Activated naive CD8-positive, alpha-beta T cell treated with anti-CD3 and anti-CD28 coated beads, Interleukin-2, amount 10 ng/mL, durations not matched to agents 7 days and 5 days (primary cell): ENCODE measurements around the gene IL1F10. TPM values are rescaled to one million over a fixed set of nuclear protein-coding genes. Genes with fewer than 3 reads are reported as not detected.
"Not testable (repeated sequence)": the region's sequence is repeated elsewhere in the genome, so short reads cannot be mapped to it uniquely, and the experiment has no call there.

Experiments used
- ATAC-seq: fragments of 150-1000 bp; cut with Tn5 transposase; one replicate; pipeline ENCODE4 v1.10.0; 2021; ENCODE audit warnings: low read depth, moderate library complexity
- POLR2A ChIA-PET: fragments of 350-600 bp; sonication (Branson Sonifier 250); formaldehyde crosslinking; loops from one replicate; lab custom pipeline; 2021; ENCODE audit warnings: antibody characterized with exemption; lab: Charles Lee
- DNase-seq: peaks from one replicate; pipeline ENCODE4 v3.0.0; 2021
- H3K27ac Mint-ChIP-seq: one replicate; pipeline ENCODE4 v1.8.0; 2022; ENCODE audit warnings: mild to moderate bottlenecking, mixed read lengths
- H3K27me3 Mint-ChIP-seq: one replicate; pipeline ENCODE4 v1.8.0; 2022; ENCODE audit warnings: mild to moderate bottlenecking, moderate library complexity, mixed read lengths
- H3K36me3 Mint-ChIP-seq: one replicate; pipeline ENCODE4 v1.8.0; 2021; ENCODE audit warnings: mild to moderate bottlenecking, mixed read lengths
- H3K4me1 Mint-ChIP-seq: one replicate; pipeline ENCODE4 v1.8.0; 2021; ENCODE audit warnings: mixed read lengths
- H3K4me3 Mint-ChIP-seq: one replicate; pipeline ENCODE4 v1.8.0; 2022; ENCODE audit warnings: mild to moderate bottlenecking, moderate library complexity, mixed read lengths
- H3K9me3 Mint-ChIP-seq: one replicate; pipeline ENCODE4 v1.8.0; 2021; ENCODE audit warnings: mixed read lengths
- total RNA-seq, 2 experiments: library from RNA; stranded (reverse); gene quantifications; one replicate each; pipeline ENCODE4 v1.2.3, GENCODE V29; 2021

IL1F10 gene
- total RNA-seq, 2 experiments from 2014 or later: not detected

DNA sequence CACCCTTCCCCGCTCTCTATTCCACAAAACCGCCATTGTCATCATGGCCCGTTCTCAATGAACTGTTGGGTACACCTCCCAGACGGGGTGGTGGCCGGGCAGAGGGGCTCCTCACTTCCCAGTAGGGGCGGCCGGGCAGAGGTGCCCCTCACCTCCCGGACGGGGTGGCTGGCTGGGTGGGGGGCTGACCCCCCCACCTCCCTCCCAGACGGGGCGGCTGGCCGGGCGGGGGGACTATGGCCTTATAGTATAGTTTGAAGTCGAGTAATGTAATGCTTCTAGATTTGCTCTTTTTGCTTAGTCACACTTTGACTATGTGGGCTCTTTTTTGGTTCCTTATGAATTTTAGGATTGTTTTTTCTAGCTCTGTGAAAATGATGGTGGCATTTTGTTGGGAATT is 28.5 kb downstream of the IL1F10 start:
- DNase-seq, H3K27me3 Mint-ChIP-seq, ATAC-seq, H3K4me3 Mint-ChIP-seq, H3K27ac Mint-ChIP-seq, POLR2A ChIA-PET: not testable (repeated sequence)
- H3K9me3 Mint-ChIP-seq: peaks cover 13% of the 10 kb centered on the region
- peaks cover 15% of the 10 kb centered on the region for H3K36me3 Mint-ChIP-seq
- peaks cover 15% of the 10 kb centered on the region for H3K4me1 Mint-ChIP-seq

DNA sequence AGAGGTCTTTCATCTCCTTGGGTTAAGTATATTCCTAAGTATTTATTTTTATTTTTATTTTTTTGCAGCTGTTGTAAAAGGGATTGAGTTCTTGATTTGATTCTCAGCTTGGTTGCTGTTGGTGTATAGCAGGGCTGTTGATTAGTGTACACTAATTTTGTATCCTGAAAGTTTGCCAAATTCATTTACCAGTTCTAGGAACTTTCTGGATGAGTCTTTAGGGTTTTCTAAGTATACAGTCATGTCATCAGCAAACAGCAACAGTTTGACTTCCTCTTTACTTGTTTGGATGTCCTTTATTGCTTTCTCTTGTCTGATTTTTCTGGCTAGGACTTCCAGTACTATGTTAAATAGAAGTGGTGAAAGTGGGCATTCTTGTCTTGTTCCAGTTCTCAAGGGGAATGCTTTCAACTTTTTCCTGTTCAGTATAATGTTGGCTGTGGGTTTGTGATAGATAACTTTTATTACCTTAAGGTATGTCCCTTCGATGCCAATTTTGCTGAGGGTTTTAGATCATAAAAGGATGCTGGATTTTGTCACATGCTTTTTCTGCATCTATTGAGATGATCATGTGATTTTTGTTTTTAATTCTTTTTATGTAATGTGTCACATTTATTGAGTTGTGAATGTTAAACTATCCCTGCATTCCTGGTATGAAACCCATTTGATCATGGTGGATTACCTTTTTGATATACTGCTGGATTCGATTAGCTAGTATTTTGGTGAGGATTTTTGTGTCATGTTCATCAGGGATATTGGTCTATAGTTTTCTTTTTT is 29.3 kb downstream of the IL1F10 start:
- ATAC-seq, DNase-seq, H3K27me3 Mint-ChIP-seq, H3K27ac Mint-ChIP-seq: not testable (repeated sequence)
- Mint-ChIP-seq H3K4me1 (peaks cover 15% of the 10 kb centered on the region), H3K36me3 (peaks cover 15% of the 10 kb centered on the region), H3K9me3 (peaks cover 13% of the 10 kb centered on the region), H3K4me3 (peak overlapping the region; percentile 68)
- POLR2A ChIA-PET: interaction anchor here (1.5 to 1.8 kb wide), 2 partner anchors 22 to 78 kb away, joined by 4 to 6 read pairs; no protein-coding TSS in a partner anchor

DNA sequence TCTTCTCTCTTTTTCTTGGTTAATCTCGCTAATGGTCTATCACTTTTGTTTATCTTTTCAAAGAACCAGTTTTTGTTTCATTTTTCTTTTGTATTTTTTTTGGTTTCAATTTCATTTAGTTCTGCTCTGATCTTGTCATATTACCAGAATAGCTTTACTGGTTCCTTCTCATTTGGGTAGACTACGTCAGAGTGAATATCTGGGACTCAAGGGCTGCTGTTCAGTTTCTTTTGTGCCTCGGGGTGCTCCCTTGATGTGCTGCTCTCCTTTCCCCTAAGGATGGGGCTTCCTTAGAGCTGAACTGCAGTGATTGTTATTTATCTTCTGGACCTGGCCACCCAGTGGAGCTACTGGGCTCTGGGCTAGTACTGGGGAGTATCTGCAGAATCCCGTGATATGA is 30.3 kb downstream of the IL1F10 start:
- Mint-ChIP-seq H3K36me3 (peaks cover 19% of the 10 kb centered on the region), H3K4me1 (peaks cover 17% of the 10 kb centered on the region), H3K4me3 (peak overlapping the region; percentile 68), H3K9me3 (peaks cover 17% of the 10 kb centered on the region), H3K27ac (peak overlapping the region; percentile 66), H3K27me3 (peaks cover 2% of the 10 kb centered on the region)
- POLR2A ChIA-PET: interaction anchor here (1.5 to 1.8 kb wide), 2 partner anchors 23 to 77 kb away, joined by 4 to 6 read pairs; no protein-coding TSS in a partner anchor
- ATAC-seq (peak; percentile 77), DNase-seq (no peak)

DNA sequence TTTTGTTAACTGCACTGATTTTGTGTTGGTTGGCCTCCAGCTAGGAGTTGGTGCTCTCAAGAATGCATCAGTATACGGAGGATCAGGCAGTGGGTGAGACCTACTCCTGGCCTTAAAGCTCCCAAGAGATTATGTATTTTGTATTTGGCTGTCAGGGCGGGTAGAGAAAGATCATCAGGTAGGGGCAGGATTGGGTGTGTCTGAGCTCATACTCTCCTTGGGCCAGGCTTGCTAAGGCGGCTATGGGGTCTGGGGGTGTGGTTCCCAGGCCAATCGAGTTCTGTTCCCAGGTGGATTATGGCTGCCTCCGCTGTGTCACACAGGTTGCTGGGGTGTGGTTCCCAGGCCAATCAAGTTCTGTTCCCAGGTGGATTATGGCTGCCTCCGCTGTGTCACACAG is 30.8 kb downstream of the IL1F10 start:
- Mint-ChIP-seq H3K4me3 (peak overlapping the region; percentile 68), H3K9me3 (peaks cover 17% of the 10 kb centered on the region), H3K36me3 (peaks cover 19% of the 10 kb centered on the region), H3K27me3 (peaks cover 2% of the 10 kb centered on the region), H3K27ac (peak overlapping the region; percentile 66), H3K4me1 (peaks cover 17% of the 10 kb centered on the region)
- DNase-seq (no peak), ATAC-seq (no peak)
- POLR2A ChIA-PET: interaction anchor here (1.5 to 1.8 kb wide), 2 partner anchors 24 to 77 kb away, joined by 4 to 6 read pairs; no protein-coding TSS in a partner anchor

DNA sequence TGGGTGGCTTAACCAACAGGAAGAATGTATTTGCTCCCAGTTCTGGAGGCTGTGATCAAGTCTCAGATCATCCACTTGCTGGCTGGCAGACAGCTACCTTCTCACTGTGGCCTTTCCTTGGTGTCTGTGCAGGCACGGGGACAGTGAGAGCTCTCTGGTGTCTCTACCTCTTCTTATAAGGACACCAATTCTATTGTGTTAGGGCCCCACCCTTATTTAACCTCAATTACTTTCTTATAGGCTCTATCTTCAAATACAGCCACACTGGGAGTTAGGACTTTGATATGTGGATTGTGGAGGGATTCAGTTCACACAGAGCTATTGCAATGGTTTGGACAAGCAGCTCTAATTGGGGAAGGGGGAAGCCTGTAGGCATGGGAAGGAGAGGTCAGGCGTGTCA is 34.4 kb downstream of the IL1F10 start:
- H3K27ac Mint-ChIP-seq: no peak overlapping the region
- POLR2A ChIA-PET: no interaction called here
- DNase-seq (no peak), ATAC-seq (no peak)
- peaks cover 20% of the 10 kb centered on the region for H3K4me1 Mint-ChIP-seq
- peaks cover 13% of the 10 kb centered on the region for H3K36me3 Mint-ChIP-seq
- H3K27me3 Mint-ChIP-seq: no peaks in the 10 kb centered on the region
- H3K4me3 Mint-ChIP-seq: no peak overlapping the region
- H3K9me3 Mint-ChIP-seq: peaks cover 11% of the 10 kb centered on the region

DNA sequence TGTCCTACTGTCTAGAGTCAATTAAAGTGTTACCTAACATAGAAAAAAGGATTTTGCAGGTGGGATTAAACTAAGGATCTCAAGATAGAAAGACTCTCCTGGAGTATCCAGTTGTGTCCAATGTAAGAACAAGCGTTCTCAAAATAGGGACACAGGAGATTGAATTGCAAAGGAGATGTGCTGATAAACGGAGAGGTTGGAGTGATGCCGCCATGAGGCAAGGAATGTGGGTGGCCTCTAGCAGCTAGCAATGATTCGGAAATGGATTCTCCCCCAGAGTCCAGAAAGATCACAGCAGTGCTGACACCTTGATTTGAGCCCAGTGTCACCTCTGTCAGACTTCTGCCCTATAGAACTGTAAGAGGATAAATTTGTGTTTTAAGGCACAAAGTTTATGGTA is 35.5 kb downstream of the IL1F10 start:
- Mint-ChIP-seq H3K27ac (no peak overlapping the region), H3K36me3 (peaks cover 7% of the 10 kb centered on the region)
- POLR2A ChIA-PET: no interaction called here

DNA sequence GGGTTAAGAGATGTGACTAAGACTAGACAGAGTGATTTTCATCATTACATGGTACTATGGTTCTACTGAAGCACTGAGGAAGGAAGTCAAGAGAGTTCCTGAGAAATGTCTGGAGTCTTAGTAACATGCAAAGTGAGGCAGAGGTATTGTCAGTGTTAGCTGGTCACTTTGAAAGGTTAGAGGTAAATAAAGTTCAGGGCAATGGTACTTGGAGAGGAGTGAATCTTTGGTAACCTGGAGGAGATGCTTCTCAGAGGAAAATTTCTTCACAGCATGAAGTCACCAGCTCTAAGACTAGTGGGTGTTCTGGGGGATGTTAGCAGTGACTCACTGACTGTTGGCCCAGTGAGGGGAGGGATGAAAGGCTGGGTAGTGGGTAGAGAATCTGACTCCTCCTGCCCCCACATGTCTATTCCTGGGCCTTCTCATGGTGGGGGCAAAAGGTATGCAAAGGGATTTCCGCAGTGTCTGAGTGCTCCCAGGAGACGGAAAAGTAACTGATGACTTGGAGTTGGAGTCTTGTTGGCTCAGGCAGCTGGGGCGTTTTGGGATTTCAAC is 36.4 kb downstream of the IL1F10 start:
- POLR2A ChIA-PET: no interaction called here

More for the DNA sequence above, 35.5 kb downstream of the IL1F10 start:
- Mint-ChIP-seq H3K9me3 (peaks cover 7% of the 10 kb centered on the region), H3K4me3 (no peak overlapping the region), H3K27me3 (no peaks in the 10 kb centered on the region), H3K4me1 (peaks cover 9% of the 10 kb centered on the region)
- no peak for ATAC-seq
- no peak for DNase-seq

DNA sequence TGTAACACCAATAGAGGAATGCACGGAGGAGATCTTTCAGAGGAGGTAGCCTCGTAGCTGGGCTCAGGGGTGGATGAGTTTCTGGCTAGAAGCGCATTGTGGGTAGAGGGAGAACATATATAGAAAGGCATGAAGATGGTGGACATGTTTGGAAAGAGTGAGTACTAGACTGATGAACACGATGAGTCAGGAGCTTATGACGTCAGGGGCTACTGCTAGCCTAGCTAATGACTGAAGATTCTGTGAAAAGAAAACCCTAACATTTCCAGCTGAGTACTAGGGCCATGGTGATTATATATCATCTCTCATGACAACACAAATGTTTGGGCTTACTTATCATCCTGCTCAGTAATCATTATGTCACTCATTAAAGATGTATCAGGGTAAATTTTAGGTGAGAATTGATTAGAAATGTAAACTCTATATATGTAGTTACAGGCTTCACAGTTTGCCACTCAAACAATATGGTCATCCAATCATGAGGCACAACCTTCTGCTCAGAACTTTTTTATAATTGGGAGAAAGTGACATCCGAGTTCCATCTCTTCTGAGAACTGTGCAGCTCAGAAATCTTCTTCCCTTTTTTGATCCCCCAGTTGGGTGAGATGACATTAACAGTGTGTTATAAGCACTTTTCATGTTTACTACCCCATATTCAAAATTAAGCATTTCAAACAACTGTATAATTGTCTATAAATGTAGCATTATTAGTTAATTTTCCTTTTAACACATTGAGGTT is 37.4 kb downstream of the IL1F10 start:
- POLR2A ChIA-PET: no interaction called here
- Mint-ChIP-seq H3K4me1 (peaks cover 7% of the 10 kb centered on the region), H3K9me3 (peaks cover 7% of the 10 kb centered on the region), H3K27me3 (no peaks in the 10 kb centered on the region), H3K4me3 (no peak overlapping the region), H3K27ac (no peak overlapping the region), H3K36me3 (peaks cover 7% of the 10 kb centered on the region)
- no peak for DNase-seq
- no peak for ATAC-seq

More for the DNA sequence above, 36.4 kb downstream of the IL1F10 start:
- Mint-ChIP-seq H3K36me3 (peaks cover 7% of the 10 kb centered on the region), H3K27ac (no peak overlapping the region), H3K4me3 (no peak overlapping the region), H3K9me3 (peaks cover 7% of the 10 kb centered on the region), H3K27me3 (no peaks in the 10 kb centered on the region), H3K4me1 (peaks cover 7% of the 10 kb centered on the region)
- DNase-seq (no peak), ATAC-seq (no peak)

DNA sequence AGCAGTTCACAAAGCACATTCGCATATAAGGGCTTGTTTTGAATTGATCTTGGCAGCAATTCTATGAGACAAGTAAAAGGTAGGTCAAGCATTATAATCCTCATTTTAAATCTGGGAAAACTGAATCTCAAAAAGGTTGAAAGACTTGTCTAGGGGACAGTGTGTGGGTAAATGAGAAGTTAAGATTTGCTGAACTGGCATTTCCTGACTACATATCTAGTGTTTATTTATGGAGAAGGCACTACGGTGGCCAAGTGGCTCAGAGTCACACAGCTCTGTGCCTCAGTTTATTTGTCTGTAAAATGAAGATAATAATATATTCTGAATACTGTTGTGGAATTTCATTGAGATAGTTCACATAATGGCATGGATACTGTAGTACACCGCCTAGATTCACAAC is 43.4 kb downstream of the IL1F10 start:
- DNase-seq (no peak), ATAC-seq (no peak)
- H3K4me1 Mint-ChIP-seq: no peaks in the 10 kb centered on the region
- no peak overlapping the region for H3K4me3 Mint-ChIP-seq
- peaks cover 2% of the 10 kb centered on the region for H3K9me3 Mint-ChIP-seq
- H3K36me3 Mint-ChIP-seq: peaks cover 2% of the 10 kb centered on the region
- POLR2A ChIA-PET: no interaction called here
- H3K27me3 Mint-ChIP-seq: no peaks in the 10 kb centered on the region
- no peak overlapping the region for H3K27ac Mint-ChIP-seq

DNA sequence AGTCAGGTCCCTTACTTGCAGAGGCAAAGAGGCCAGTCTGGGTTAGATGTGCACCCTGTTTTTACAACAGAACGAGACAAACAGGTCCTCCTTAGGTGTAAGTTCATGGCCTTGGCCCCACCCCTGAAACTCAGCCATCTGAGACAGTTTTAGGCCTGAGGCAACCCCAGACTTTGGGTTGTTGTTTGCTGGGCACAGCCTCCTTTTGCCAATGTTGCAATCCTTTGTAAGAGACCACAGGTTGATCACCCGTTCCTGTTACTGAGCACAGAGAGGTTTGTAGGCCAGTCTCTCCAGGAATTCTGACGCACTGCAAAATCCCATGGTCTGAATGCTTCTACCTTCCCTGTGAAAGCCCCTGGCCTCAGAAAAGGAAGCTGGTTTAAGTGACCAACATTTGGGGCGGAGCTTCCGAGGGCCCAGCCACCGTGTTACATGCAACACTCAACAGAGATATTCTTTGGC is 44.1 kb downstream of the IL1F10 start:
- Mint-ChIP-seq H3K4me3 (no peak overlapping the region), H3K9me3 (peaks cover 2% of the 10 kb centered on the region), H3K4me1 (peaks cover 3% of the 10 kb centered on the region), H3K27me3 (no peaks in the 10 kb centered on the region), H3K27ac (no peak overlapping the region), H3K36me3 (peaks cover 2% of the 10 kb centered on the region)
- no peak for DNase-seq
- no peak for ATAC-seq
- POLR2A ChIA-PET: no interaction called here

DNA sequence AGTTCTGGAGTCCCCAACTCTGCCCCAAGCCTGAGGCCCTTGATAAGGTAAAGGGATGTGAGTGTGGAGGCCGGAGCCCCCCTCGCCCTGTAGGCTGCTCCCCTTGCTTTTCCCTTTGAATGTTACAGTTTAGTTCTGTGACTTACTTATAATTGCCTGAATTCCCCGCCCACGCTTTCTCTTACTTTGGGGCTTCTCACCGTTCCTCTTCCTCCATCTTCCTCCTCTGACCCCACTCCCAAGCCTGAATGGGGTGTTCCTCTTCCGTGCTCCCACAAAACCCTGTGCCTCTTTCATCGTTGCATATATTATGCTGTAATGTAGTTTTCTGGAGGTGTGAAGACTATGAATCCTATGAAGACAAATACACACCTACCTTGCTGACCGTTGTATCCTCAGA is 44.7 kb downstream of the IL1F10 start:
- Mint-ChIP-seq H3K9me3 (no peaks in the 10 kb centered on the region), H3K4me1 (peaks cover 4% of the 10 kb centered on the region), H3K36me3 (no peaks in the 10 kb centered on the region), H3K27ac (no peak overlapping the region), H3K27me3 (no peaks in the 10 kb centered on the region), H3K4me3 (no peak overlapping the region)
- ATAC-seq: no peak
- POLR2A ChIA-PET: no interaction called here
- DNase-seq: no peak

DNA sequence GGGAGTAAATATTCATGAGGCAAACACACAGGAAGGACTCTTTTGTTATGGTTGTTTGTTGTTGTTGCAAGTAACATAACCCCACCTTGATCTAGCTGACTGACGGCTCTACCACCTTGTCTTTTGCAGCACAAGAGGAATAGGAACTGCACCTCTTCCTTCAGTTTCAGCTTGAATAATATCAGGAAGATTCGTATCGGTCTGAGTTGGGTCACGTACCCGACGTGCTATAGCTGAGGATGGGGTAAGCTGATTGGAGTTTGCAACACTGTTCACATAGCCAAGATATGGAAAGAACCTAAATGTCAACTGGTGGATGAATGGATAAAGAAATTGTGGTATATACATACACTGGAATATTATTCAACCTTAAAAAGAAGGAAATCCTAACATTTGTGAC is 45.1 kb downstream of the IL1F10 start:
- H3K36me3 Mint-ChIP-seq: no peaks in the 10 kb centered on the region
- H3K27ac Mint-ChIP-seq: no peak overlapping the region
- H3K27me3 Mint-ChIP-seq: no peaks in the 10 kb centered on the region
- no peak for DNase-seq
- ATAC-seq: no peak
- POLR2A ChIA-PET: no interaction called here
- H3K4me1 Mint-ChIP-seq: peaks cover 4% of the 10 kb centered on the region
- H3K9me3 Mint-ChIP-seq: no peaks in the 10 kb centered on the region
- no peak overlapping the region for H3K4me3 Mint-ChIP-seq

DNA sequence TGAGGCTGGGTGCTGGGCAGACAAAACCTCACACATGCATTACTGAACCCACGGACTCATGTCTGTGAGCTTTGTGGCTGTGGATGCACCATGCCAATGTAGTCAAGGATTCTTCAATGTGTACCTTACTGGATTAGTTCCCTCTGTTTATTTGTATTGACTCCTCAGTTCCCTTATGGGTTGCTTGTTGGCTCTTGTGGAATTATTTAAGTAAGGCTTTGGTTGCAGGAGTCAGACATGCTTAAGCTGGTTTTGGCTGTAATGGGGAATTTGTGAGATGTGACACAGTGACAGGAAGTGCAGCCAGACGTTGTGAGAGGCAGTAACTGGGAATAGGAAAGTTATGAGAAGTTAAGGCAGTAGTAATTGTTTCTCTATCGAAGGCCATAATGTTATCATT is 46.0 kb downstream of the IL1F10 start:
- no peaks in the 10 kb centered on the region for H3K9me3 Mint-ChIP-seq
- DNase-seq (no peak), ATAC-seq (no peak)
- no peak overlapping the region for H3K27ac Mint-ChIP-seq
- no peaks in the 10 kb centered on the region for H3K36me3 Mint-ChIP-seq
- H3K27me3 Mint-ChIP-seq: no peaks in the 10 kb centered on the region
- H3K4me3 Mint-ChIP-seq: no peak overlapping the region
- H3K4me1 Mint-ChIP-seq: peaks cover 8% of the 10 kb centered on the region
- POLR2A ChIA-PET: no interaction called here
